Epithelial cell of proximal tubule (primary cell): ENCODE results near the gene GPRASP3. TPM values are rescaled to one million over a fixed set of nuclear protein-coding genes. Genes with fewer than 3 reads are reported as not detected.
"Not testable (repeated sequence)": the region's sequence is repeated elsewhere in the genome, so short reads cannot be mapped to it uniquely, and the experiment has no call there.

Source experiments
- DNase-seq: peaks from one replicate; pipeline ENCODE4 v3.0.0-alpha.2; 2011; ENCODE audit warnings: low read depth
- H3K4me3 ChIP-seq: 2 replicates; pipeline ENCODE4 v1.5.1; 2011; ENCODE audit warnings: low read depth, mild to moderate bottlenecking, low read length
- total RNA-seq: library from RNA; depleted of rRNA; stranded (reverse); fragments of >200 nt; gene quantifications from 2 replicates; pipeline ENCODE4 v1.2.3, GENCODE V29; 2015
- TF ChIP-seq, protein P1 (sequence below): conservative IDR thresholded peaks from 2 replicates; pipeline ENCODE4 v1.5.1; 2012; ENCODE audit warnings: low read depth, mild to moderate bottlenecking, low read length

Gene GPRASP3, protein sequence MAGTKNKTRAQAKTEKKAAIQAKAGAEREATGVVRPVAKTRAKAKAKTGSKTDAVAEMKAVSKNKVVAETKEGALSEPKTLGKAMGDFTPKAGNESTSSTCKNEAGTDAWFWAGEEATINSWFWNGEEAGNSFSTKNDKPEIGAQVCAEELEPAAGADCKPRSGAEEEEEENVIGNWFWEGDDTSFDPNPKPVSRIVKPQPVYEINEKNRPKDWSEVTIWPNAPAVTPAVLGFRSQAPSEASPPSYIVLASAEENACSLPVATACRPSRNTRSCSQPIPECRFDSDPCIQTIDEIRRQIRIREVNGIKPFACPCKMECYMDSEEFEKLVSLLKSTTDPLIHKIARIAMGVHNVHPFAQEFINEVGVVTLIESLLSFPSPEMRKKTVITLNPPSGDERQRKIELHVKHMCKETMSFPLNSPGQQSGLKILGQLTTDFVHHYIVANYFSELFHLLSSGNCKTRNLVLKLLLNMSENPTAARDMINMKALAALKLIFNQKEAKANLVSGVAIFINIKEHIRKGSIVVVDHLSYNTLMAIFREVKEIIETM
- total RNA-seq = 1.5 and 2.0 TPM in 2 replicates

DNA sequence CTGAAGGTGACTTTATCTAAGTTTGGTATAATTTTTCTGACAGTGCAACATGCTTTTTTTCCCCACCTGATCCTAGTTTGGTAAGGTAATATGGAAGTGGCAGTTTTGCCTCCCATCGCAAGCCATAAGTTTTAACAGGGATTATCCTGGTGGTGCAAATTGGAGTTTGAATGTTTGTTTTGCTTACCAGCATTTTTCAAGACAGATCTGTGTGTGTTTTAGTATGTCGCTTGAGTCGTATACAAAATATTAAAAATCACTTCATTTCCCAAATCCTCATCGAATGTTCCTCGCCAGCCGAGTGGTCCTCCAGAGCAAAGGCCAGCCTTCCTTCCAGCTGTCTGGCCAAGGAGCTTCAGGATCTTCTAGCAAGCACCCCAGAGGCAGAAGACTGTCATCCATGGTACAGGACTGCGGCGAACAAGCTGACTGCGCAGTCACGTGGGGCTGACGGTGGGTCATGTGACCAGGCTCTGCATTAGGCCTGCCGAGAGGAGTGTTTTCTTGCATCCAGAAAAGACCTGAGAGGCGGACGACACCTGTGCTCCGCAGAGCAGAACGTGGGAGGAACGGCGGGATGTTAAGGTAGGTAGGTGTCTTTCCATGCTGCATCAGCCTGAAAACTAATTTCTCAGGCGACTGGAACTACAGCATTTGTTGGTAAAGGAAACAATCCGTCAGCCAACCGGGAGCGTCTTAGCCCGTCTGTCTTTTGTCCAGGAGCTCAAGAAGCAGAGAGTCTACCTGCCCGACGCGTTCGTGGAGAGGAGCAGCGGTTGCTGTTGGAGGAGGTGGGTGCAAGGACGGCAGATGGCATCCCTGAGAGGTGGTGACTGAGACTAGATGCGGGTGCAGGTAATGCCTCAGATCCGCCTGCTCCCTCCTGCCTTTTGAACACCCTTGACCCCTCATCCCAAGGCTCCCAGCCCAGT, at the start of gene GPRASP3:
GPRASP3 (plus strand) TSS at position 507 of the 932 bp plus-strand sequence. CDS start 28,253 bp downstream, outside the sequence.
- TF ChIP-seq, protein P1, sequence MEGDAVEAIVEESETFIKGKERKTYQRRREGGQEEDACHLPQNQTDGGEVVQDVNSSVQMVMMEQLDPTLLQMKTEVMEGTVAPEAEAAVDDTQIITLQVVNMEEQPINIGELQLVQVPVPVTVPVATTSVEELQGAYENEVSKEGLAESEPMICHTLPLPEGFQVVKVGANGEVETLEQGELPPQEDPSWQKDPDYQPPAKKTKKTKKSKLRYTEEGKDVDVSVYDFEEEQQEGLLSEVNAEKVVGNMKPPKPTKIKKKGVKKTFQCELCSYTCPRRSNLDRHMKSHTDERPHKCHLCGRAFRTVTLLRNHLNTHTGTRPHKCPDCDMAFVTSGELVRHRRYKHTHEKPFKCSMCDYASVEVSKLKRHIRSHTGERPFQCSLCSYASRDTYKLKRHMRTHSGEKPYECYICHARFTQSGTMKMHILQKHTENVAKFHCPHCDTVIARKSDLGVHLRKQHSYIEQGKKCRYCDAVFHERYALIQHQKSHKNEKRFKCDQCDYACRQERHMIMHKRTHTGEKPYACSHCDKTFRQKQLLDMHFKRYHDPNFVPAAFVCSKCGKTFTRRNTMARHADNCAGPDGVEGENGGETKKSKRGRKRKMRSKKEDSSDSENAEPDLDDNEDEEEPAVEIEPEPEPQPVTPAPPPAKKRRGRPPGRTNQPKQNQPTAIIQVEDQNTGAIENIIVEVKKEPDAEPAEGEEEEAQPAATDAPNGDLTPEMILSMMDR = no peak
- peak within 1 kb of the TSS; percentile 60 for H3K4me3 ChIP-seq
- no peak for DNase-seq

- no peak for DNase-seq
- H3K4me3 ChIP-seq = no peak overlapping the region
- TF ChIP-seq, protein P1 = no peak
Measured at GRCh38 chrX:102672856-102673255, 47.7 kb upstream of the GPRASP3 start.

DNA sequence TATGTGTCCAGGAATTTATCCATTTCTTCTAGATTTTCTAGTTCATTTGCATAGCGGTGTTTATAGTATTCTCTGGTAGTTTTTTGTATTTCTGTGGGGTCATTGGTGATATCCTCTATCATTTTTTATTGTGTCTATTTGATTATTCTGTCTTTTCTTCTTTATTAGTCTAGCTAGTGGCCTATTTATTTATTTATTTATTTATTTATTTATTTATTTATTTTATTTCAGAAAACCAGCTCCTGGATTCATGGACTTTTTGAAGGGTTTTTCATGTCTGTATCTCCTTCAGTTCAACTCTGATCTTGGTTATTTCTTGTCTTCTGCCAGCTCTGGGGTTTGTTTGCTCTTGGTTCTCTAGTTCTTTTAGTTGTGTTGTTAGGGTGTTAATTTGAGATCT, 43.1 kb upstream of the GPRASP3 start:
- not testable (repeated sequence) for H3K4me3 ChIP-seq, DNase-seq

GRCh38 chrX:102684772-102685520, 35.6 kb upstream of the GPRASP3 start:
- DNase-seq = no peak
- H3K4me3 ChIP-seq = no peak overlapping the region
- TF ChIP-seq, protein P1 = no peak

DNA sequence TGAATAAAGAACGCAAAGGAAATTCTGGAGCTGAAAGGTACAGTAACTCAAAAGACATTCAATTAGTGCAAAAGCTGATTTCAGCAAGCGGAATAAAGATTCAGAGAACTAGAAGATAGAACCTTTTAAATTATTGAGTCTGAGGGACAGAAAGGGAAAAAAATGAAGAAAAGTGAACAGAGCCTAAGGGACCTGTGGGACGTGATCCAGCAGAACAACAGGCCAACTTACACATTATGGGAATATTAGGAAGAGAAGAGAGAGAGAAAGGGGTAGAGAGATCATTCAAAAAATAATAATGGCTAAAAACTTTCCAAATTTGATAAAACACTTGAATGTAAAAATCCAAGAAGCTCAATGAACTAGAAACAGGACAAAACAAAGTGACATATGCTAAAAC, 25.8 kb upstream of the GPRASP3 start:
- TF ChIP-seq, protein P1 = no peak
- H3K4me3 ChIP-seq = no peak overlapping the region
- no peak for DNase-seq

DNA sequence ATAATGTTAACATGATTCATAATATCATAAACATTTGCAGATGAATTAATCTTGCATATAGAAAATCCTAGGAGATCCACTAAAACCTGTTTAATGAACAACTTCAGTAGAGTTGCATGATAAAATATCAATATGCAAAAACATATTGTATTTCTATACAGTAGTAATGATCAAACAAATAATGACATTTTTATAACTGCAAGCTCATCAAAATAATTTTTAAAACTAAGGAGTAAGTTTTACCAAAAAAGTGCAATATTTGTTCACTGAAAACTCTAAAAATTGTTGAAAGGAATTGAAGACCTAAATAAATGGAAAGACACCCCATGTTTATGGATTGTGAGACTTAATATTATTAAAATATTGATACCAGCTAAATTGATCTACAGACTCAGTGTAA, 24.2 kb upstream of the GPRASP3 start:
- TF ChIP-seq, protein P1 = no peak
- DNase-seq = no peak
- no peak overlapping the region for H3K4me3 ChIP-seq
